Left lung (tissue), 10 donors: ENCODE data around the gene FSHR. TPM values are rescaled to one million over a fixed set of nuclear protein-coding genes. Genes with fewer than 3 reads are reported as not detected.

Experiments
- ATAC-seq: fragments of 200-7000 bp; cut with Tn5 transposase; one replicate; pipeline ENCODE4 v1.9.1; 2020; ENCODE audit warnings: moderate library complexity
- DNase-seq, 4 donors: peaks; one replicate each; pipeline ENCODE4 v3.0.0-alpha.2; 2013 to 2020
- H3K27ac ChIP-seq, 2 donors: fragments of 200-600 bp; sonication (generic) in 1 of 2; one replicate each; pipeline versions ENCODE4 v1.5.0 to v1.8.0; 2020 to 2021
- H3K27me3 ChIP-seq, 2 donors: fragments of 200-600 bp; sonication (generic) in 1 of 2; one replicate each; pipeline versions ENCODE4 v1.5.0 to v1.8.0; 2020 to 2021
- H3K36me3 ChIP-seq, 2 donors: fragments of 200-600 bp; sonication (generic) in 1 of 2; one replicate each; pipeline versions ENCODE4 v1.5.0 to v1.8.0; 2020 to 2021
- H3K4me1 ChIP-seq, 2 donors: fragments of 200-600 bp; one replicate each; pipeline ENCODE4 v1.8.0; 2021
- H3K4me3 ChIP-seq, 2 donors: fragments of 200-600 bp; sonication (generic) in 1 of 2; one replicate each; pipeline versions ENCODE4 v1.5.0 to v1.8.0; 2020 to 2021; ENCODE audit warnings: mild to moderate bottlenecking in 1 of 2
- H3K9me3 ChIP-seq, 2 donors: fragments of 200-600 bp; sonication (generic) in 1 of 2; one replicate each; pipeline versions ENCODE4 v1.5.0 to v1.8.0; 2020 to 2021
- CTCF ChIP-seq, 2 donors: fragments of 200-600 bp; sonication (generic) in 1 of 2; IDR thresholded peaks; one replicate each; pipeline versions ENCODE4 v1.5.0 to v1.8.0; 2021; ENCODE audit warnings: antibody characterized with exemption in 2 of 2
- intact Hi-C, 2 donors: fragments of 100-400 bp; cut with DNase I; formaldehyde crosslinking; loops; one replicate each; pipeline versions ENCODE4 v1.11.2 to v1.14.2; 2022
- polyA plus RNA-seq, 6 donors: library from polyadenylated mRNA; unstranded; fragments of 120-200 nt; gene quantifications; one replicate each; pipeline ENCODE4 v1.2.1, GENCODE V29; 2013; ENCODE audit not compliant: insufficient read length in 6 of 6
- total RNA-seq, 2 donors: library from RNA; stranded (reverse); fragmentation: NEBNext Ultra II Directional; extraction: Animal tissue kit (Norgen Biotek cat#: 25700); gene quantifications; one replicate each; pipeline ENCODE4 v1.2.1, GENCODE V29; 2021
- donor health status: DM: no; HTN: yes; CAD: no.
- donor health status: DM: no; HTN: no; CAD: no.

FSHR gene
- total and polyA plus RNA-seq, 8 donors, result 0.36 TPM; not detected in 7

- DNase-seq (no peak), ATAC-seq (no peak)
- Histone ChIP-seq H3K4me3 (no peak overlapping the region), H3K9me3 (no peaks in the 10 kb centered on the region), H3K27me3 (no peaks in the 10 kb centered on the region), H3K36me3 (no peaks in the 10 kb centered on the region), H3K4me1 (no peaks in the 10 kb centered on the region), H3K27ac (no peak overlapping the region)
- no peak for TF ChIP-seq CTCF (IDR thresholded peaks at IDR 0.05)
- intact Hi-C loops, result no loop called here
Measured at GRCh38 chr2:48991415-48992131, 162.7 kb downstream of the FSHR start.

GRCh38 chr2:48984922-48985321 lies 169.4 kb downstream of the FSHR start:
- Histone ChIP-seq H3K36me3 (no peaks in the 10 kb centered on the region), H3K4me1 (no peaks in the 10 kb centered on the region), H3K27ac (no peak overlapping the region), H3K27me3 (no peaks in the 10 kb centered on the region), H3K9me3 (no peaks in the 10 kb centered on the region), H3K4me3 (no peak overlapping the region)
- ATAC-seq, result no peak
- no peak for DNase-seq
- intact Hi-C loops, result no loop called here
- TF ChIP-seq CTCF (IDR thresholded peaks at IDR 0.05), result no peak

- H3K27me3 ChIP-seq, result no peaks in the 10 kb centered on the region
- no peak for DNase-seq
- no peak overlapping the region for H3K4me3 ChIP-seq
- no peak for ATAC-seq
- no peaks in the 10 kb centered on the region for H3K36me3 ChIP-seq
- no peaks in the 10 kb centered on the region for H3K9me3 ChIP-seq
- H3K27ac ChIP-seq, result no peak overlapping the region
- H3K4me1 ChIP-seq, result no peaks in the 10 kb centered on the region
- TF ChIP-seq CTCF (IDR thresholded peaks at IDR 0.05), result no peak
- intact Hi-C loops, result no loop called here
Measured at GRCh38 chr2:48983551-48983950, 170.8 kb downstream of the FSHR start.

DNA sequence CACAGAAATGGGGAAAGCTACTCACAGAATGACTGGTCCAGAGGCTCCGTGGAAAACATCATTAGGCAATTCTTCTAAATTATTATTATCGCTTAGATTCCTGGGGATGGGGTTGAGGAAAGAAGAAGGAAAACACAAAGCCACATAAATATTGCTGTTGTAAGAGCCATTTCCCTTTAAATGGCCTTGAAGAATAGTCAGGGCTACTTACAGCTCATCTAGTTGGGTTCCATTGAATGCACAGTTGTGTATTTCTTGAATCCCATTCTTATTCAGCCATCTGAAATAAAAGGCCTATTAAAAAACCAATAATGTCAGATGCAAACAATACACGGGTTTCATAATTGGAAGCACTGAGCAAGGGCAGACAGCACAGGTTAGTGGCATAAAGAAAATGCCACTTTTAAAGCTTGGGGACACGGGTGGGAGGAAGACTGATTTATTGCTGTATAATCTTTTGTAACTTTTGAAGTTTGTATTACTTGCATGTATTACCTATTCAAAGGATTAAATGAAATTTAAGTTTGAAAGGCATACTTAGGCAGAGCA lies 171.4 kb downstream of the FSHR start:
- Histone ChIP-seq H3K27ac (no peak overlapping the region), H3K4me1 (no peaks in the 10 kb centered on the region), H3K36me3 (no peaks in the 10 kb centered on the region), H3K27me3 (no peaks in the 10 kb centered on the region), H3K4me3 (no peak overlapping the region), H3K9me3 (no peaks in the 10 kb centered on the region)
- intact Hi-C loops, result no loop called here
- ATAC-seq, result no peak
- DNase-seq, result no peak
- no peak for TF ChIP-seq CTCF (IDR thresholded peaks at IDR 0.05)

DNA sequence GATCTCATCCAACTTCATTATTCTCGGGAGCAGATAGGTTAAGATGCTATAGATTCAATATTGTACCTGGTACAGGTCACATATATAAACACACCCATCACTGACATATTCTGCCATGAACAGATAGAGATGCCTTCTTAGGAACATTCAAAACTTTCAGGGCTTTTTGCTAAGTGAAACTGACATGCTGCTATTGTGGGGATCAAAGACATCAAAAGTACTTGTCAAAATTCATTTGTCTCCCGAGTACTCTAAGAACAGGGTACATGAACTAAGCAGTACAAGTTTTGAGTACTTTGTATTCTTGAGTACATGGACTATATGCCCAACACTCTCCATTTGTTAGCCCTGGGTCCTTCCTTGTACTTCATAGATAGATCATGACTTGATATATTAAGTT lies 173.5 kb downstream of the FSHR start:
- no peak for TF ChIP-seq CTCF (IDR thresholded peaks at IDR 0.05)
- no peak overlapping the region for H3K27ac ChIP-seq
- ATAC-seq (no peak), DNase-seq (no peak)
- intact Hi-C loops, result no loop called here
- no peaks in the 10 kb centered on the region for H3K4me1 ChIP-seq
- no peaks in the 10 kb centered on the region for H3K9me3 ChIP-seq
- H3K4me3 ChIP-seq, result no peak overlapping the region
- H3K27me3 ChIP-seq, result no peaks in the 10 kb centered on the region
- no peaks in the 10 kb centered on the region for H3K36me3 ChIP-seq
